HG02973 (cell line): ENCODE data around the gene GOSR2.
"Not testable (repeated sequence)": the region's sequence is repeated elsewhere in the genome, so short reads cannot be mapped to it uniquely, and the experiment has no call there.

Source experiments
- ATAC-seq: cut with Tn5 transposase; IDR thresholded peaks from one replicate; pipeline ENCODE4 v1.9.1; 2021; ENCODE audit warnings: moderate library complexity; ENCODE audit not compliant: unreplicated experiment

Gene GOSR2

GRCh38 chr17:46984892-46985291 is 61.9 kb downstream of the GOSR2 start:
- ATAC-seq = no peak

GRCh38 chr17:46986366-46986765 is 63.4 kb downstream of the GOSR2 start:
- no peak for ATAC-seq

- ATAC-seq = not testable (repeated sequence)
Observed at GRCh38 chr17:46987927-46988326, 65.0 kb downstream of the GOSR2 start.

DNA sequence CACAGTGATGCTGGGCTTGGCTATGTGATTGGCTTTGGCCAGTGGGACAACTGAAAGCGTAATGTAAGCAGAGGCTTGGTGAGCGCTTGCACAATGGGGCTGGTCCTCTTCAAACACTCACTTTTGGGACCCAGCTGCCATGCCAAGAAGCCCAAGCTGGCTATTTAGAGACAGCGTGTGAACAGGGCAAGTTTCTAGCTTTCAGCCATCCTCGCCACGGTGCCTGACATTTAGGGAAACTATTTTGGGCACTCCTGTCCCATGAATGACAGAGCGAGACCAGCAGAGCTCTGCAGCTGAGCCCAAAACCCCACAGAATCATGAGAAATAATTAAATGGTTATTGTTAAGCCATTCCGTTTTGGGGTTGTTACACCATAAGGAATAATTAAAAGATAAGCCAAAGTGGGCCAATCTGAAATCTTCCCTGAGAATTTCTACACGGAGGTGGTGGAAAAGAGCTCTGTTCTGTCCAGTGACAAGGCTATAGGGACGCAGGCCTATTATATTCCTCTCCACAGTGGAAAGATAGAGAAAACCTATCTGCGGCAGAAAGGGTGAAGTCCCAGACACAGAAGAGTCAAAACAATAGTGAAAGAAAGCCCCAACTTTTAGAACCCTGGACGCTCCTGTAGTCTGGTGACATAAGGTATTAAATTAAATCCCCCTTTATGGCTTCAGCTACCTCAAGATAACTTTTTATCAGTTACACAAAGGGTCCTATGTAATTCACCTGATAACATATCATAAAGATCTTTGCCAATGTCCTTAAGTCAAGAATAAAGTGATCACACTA is 66.9 kb downstream of the GOSR2 start:
- no peak for ATAC-seq

- ATAC-seq = no peak
Observed at GRCh38 chr17:46991617-46992016, 68.7 kb downstream of the GOSR2 start.
